ENCODE data around the gene KCNH3.

The KCNH3 gene

DNA sequence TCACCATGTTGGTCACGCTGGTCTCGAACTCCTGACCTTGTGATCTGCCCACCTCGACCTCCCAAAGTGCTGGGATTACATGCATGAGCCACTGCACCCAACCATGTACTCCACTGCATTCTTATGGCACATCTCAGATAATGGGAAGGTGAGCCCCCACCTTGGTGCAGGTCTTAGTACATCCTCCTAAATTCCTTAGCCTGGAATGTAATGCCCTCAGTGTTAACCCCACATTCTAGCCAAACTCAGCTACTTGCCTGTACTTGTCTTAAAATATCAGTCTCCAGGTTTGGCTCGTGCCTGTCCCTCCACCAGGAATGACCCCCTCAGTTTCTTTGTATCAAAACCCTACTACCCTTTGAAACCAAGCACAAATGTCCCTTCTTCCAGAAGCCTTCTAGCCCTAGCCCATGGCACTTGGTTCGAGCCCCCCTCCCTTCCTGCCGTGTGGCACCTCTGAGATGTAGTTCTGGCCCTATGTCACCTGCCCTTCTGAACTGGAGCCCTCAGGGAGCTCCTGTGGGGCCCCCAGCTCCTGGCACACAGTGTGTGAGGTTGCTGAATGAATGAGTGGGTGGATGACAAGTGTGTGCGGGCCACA, 8.4 kb downstream of the KCNH3 start:
- DNase-seq (ENCODE audit: low read depth in 2 of 2) = no peak

DNA sequence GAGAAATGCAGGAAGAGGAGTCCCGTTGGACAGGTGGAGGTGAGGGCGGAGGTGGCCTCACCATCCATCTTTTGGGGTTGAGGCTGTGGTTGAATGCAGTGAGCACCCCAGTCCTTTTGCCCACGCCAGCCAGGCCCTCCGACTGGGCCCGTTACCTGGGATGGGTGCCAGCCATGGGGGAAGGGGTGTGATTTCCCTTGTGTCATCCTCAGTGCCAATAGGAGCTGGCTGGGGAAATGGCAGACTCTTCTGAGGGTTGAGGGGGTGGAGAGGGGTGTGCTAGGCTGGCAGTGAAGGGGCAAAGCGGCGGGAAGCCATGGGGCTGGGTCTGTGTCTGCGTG, 9.6 kb downstream of the KCNH3 start:
- DNase-seq (ENCODE audit: low read depth in 2 of 2) = no peak

DNA sequence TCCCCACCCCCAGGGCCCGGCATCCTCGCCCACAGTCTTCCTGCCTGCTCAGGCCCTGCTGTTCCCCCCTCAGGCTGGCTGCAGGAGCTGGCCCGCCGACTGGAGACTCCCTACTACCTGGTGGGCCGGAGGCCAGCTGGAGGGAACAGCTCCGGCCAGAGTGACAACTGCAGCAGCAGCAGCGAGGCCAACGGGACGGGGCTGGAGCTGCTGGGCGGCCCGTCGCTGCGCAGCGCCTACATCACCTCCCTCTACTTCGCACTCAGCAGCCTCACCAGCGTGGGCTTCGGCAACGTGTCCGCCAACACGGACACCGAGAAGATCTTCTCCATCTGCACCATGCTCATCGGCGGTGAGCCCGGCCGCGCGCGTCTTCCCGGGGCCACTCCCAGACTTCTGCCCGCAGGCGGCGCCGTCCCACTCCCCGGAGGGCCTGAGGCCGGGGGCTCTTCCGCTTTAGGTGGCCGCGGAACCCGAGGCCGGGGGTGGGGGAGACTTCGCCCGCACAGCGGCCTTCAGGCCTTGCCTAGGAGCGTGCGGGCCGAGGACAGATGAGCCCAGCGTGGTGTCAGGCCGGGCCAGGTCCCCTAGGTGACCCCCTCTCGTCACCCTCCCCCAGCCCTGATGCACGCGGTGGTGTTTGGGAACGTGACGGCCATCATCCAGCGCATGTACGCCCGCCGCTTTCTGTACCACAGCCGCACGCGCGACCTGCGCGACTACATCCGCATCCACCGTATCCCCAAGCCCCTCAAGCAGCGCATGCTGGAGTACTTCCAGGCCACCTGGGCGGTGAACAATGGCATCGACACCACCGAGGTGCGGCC, 10.2 kb downstream of the KCNH3 start:
- DNase-seq (ENCODE audit: low read depth in 2 of 2) = no peak

DNA sequence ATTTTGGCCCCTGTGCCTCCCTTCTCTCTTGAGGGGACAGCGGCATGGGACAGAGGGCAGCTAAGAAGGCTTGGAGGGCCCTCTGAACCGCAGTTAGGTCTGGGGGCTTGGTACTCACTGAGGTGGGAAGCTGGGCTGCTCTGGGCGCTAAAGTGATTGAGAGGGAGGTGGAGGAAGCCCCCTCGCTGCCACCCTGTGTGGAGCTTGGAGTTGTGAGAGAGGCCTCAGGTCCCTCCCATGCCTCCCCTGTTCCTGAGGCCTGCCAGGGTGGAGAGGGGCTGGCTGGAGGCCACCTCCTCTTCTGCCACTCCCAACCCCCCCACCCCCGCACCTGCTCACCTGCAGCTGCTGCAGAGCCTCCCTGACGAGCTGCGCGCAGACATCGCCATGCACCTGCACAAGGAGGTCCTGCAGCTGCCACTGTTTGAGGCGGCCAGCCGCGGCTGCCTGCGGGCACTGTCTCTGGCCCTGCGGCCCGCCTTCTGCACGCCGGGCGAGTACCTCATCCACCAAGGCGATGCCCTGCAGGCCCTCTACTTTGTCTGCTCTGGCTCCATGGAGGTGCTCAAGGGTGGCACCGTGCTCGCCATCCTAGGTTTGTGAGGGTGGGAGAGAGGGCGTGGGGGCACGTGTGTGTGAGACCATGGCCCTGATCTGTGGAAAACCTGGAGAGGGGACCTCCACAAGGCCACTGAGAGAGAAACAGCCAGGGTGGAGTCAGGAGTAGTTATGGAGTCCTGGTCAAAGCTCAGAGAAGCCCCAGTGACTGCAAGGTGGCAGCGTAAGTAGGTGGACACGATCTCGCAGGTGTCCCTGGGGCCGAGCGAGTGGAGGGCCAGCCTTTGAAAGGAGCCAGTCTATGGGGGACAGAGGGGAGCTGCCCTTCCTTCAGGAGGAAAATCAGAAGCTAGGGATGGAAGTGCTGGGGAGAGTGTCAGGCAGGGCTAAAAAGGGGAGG, 11.2 kb downstream of the KCNH3 start:
- DNase-seq (ENCODE audit: low read depth in 2 of 2) = no peak

DNA sequence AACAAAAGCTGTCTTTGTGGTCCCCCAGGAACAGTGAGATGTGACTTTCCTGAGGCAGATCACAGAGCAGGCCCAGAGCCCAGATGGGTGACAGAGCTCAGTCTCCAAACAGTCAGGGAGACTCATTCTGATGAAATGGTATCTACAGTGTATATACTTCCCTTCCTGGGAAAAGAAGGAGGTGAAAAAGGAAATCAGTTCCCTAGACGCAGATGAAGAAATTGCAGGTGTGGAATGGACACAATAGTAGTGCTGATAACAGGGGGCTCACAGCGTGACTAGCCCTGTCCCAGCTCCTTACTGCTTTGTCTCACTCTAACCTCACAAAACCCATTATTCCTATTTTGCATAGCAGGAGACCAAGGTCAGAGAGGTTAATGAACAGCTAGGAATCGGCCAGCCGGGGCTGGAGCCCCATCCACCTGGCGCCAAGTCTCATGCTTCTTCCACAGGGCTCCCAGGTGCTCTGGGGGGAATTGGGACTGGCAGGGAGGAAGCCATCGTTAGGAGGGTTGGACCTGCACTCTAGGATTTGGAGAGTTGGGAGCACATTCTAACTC, 11.9 kb downstream of the KCNH3 start:
- no peak for DNase-seq (ENCODE audit: low read depth in 2 of 2)

DNA sequence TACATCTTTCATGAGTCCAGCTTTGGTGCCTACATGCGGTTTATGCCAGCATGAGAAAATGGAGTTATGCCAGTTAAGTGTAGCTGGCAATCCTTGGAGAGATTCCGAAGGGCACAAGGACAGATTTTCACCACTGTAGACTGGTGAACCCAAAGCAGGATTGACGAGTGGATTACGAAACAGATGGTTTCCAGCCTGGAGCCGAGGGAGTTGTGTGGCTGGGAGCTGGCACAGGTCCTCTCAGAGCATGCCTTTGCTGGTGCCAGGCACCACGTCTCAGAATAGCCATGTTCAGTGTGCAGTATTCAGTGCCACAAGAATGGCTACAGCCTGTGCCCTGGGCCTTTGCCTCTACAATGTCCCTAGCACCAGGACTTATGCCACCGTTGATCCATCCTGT, 13.2 kb downstream of the KCNH3 start:
- DNase-seq (ENCODE audit: low read depth in 2 of 2) = no peak

DNA sequence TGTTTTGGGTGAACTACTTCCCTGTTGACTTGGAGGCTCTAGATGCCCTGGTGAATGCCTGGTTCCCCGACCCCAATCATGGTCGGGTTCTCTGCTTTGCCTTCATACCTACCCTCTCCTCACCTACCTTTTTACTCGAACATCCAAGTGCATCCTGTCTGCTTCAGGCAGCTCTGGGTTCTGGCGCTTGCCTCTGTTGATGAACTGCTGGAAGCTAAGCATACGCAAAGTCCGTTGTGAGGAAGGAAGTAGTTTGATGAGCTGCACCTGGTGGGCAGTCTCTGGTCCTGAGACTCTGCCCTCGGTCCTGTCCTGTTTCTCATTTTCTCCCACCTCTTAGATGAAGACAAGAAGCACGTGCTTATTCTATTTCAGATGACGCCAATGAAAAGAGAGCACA, 13.6 kb downstream of the KCNH3 start:
- DNase-seq (ENCODE audit: low read depth in 2 of 2) = no peak

DNA sequence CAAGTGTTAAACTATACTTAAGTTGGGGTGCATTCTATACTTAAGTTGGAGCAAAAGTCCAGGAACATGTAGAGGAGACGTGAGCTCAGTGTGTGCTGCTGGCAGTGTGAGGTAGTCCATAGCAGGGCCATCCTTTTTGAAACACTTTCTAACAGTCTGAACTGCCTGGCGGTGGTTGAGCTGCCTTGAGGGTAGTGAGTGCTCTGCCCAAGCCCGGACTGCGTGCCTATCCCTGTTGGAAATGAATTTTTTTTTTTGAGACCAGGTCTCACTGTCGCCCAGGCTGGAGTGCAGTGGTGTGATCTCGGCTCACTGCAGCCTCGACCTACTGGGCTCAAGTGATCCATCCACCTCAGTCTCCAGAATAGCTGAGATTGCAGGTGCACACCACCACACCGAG, 14.1 kb downstream of the KCNH3 start:
- DNase-seq (ENCODE audit: low read depth in 2 of 2) = no peak

DNA sequence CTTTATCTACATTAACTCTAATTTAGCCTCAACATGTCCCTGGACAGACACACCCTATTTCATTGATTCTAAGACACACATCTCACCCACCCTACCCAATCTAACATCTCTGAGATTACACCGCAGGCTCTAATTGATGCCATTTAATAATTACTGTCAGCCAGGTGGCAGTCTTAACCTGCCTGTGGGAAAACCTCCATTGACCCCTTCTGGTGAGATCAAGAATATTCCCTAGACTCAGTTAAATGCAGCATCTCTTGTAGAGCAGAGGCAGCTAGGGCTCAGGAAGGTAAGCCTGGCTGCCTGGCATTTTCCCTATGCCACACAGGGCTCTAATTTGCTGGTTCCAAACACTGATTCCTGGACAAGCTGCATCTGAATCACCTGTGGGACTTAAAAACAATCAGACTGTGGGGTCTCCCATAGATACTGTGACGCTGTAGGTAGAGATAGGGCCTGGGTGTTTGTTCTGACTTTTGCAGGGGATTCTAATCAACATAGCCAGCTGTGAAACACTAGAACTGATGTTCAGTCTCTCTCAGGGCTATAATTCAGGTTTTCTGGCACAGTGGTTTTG, 14.8 kb downstream of the KCNH3 start:
- no peak for DNase-seq (ENCODE audit: low read depth in 2 of 2)

DNA sequence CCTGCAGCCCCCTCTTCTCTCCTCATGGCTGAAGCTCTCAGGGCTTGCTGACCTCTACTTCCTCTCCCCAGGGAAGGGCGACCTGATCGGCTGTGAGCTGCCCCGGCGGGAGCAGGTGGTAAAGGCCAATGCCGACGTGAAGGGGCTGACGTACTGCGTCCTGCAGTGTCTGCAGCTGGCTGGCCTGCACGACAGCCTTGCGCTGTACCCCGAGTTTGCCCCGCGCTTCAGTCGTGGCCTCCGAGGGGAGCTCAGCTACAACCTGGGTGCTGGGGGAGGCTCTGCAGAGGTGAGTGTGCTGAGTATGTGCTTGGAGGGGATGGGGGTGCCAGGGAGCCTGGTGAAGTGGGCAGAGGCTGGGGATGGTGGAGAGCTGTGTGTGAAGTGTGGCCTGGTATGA, 15.4 kb downstream of the KCNH3 start:
- no peak for DNase-seq (ENCODE audit: low read depth in 2 of 2)

DNA sequence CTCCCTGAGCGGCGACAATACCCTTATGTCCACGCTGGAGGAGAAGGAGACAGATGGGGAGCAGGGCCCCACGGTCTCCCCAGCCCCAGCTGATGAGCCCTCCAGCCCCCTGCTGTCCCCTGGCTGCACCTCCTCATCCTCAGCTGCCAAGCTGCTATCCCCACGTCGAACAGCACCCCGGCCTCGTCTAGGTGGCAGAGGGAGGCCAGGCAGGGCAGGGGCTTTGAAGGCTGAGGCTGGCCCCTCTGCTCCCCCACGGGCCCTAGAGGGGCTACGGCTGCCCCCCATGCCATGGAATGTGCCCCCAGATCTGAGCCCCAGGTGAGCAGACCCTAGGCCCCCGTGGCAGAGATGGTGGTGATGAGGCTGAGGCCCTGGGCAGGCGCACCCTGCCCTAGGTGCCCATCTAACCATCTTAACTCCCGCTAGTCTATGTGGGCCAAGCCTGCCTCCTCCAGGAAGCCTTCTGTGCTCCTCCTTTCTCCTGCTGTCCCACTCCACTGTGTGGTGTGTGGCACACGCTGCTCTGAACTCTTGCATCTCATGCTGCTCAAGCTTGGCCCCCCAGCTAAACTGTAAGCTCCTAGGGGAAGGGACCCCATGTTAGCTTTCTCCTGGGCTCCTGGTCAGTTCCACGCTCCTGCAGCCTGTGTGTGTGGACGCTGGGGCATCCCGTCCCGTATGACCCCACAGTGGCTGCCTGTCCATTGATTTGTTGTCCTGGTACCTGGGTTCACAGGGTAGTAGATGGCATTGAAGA, 17.0 kb downstream of the KCNH3 start:
- no peak for DNase-seq (ENCODE audit: low read depth in 2 of 2)

DNA sequence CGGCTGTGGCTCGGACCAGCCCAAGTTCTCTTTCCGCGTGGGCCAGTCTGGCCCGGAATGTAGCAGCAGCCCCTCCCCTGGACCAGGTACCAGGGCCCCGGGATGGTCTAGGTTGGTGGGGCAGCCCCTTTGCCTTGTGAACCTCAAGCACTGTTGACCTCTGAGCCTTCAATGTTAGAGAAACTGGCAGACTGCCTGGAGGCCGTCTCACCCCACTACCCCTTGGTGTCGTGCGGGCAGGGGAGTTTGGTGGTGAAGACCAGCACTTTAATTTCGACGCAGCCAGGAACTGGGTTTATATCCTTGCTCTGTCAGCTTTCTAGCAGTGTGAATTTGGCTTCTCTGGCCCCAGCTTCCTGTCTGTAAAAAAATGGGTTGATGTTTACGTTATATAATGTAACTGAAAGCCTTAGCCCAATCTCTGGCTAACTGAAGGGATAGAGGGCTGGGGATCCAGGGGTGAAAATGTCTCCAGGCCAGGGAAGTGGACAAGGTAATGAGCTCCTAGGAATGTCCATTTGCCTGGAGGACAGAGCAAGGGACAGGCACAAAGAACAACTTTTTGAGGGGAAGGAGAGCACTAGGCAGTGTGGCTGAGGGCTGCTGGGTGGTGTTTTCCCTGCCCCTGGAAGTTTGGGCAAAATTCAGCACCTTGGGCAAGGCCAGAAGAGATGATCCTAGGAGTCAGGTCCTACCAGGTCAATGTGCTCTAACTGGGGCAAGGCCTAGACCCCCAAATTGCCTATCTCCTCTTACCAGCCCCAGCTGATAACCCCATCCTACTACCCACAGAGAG, 17.8 kb downstream of the KCNH3 start:
- DNase-seq (ENCODE audit: low read depth in 2 of 2) = no peak

DNA sequence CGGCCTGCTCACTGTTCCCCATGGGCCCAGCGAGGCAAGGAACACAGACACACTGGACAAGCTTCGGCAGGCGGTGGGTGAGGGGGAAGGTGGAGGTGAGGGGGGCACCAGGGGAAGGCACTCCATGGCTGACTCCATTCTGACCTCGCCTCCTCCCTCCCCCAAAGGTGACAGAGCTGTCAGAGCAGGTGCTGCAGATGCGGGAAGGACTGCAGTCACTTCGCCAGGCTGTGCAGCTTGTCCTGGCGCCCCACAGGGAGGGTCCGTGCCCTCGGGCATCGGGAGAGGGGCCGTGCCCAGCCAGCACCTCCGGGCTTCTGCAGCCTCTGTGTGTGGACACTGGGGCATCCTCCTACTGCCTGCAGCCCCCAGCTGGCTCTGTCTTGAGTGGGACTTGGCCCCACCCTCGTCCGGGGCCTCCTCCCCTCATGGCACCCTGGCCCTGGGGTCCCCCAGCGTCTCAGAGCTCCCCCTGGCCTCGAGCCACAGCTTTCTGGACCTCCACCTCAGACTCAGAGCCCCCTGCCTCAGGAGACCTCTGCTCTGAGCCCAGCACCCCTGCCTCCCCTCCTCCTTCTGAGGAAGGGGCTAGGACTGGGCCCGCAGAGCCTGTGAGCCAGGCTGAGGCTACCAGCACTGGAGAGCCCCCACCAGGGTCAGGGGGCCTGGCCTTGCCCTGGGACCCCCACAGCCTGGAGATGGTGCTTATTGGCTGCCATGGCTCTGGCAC, 18.5 kb downstream of the KCNH3 start:
- DNase-seq (ENCODE audit: low read depth in 2 of 2) = no peak

DNA sequence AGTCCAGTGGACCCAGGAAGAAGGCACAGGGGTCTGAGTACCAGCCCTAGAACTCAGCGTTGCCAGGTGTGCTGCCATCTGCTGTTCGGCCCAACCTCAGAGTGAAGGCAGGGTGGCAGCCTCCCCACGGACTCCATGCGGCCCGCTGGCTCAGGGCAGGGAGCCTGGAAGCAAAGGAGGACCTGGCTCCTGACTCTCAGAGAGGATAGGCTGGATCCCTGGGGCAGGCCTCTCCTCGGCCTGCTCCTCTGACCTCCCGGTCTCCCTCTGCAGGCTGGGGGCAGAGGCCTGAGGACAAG, 19.0 kb downstream of the KCNH3 start:
- DNase-seq (ENCODE audit: low read depth in 2 of 2) = no peak

DNA sequence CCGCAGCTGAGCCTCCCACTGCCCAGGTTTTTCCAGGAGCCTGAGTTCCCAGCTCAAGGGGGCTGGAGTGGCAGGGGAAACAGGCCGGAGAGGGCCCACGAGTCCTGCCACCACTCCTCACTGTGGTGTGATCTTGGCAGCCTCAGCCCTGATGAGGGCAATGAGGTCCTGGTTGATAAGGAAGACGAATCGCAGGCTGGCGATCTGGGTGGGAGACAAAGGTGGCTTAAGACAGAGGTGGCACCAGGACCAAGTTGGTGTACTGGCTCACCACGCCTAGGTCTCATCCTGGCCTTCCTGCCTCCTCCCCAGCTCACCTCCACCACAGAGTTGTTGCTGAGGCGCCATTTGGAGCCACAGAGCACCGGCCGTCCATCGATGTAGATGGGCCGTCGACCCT, 19.7 kb downstream of the KCNH3 start:
- DNase-seq (ENCODE audit: low read depth in 2 of 2) = no peak

DNA sequence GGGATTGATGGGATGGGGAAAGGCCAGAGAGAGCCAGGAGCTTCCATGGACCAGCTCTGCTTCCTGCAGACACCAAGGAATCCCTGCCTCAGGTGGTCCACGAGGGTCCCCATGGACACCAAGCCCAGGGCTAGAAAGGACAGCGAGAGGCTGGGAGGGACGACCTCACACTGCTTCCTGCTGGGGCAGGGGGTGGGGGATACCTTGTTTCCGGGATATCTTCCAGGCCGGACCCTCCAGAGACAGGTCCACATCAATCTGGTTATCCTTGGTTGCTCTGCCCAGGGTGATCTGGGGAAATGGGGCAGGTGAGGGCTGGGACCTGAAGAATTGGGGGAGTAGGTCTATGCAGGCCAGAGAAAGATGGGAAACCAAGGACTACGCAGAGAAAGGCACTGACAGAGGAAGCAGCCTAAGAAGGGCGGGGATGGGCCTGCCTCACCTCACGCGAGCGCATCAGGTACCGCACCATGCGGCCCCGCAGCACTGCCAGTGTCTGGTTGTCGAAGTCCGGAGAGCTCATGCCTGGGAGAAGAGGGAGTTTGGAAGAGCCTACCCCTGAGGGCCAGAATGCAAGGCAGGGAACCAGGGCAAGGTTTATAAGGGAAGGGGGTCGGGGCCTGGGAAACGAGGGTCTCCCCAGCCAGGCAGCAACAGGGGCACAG, 20.3 kb downstream of the KCNH3 start:
- no peak for DNase-seq (ENCODE audit: low read depth in 2 of 2)

DNA sequence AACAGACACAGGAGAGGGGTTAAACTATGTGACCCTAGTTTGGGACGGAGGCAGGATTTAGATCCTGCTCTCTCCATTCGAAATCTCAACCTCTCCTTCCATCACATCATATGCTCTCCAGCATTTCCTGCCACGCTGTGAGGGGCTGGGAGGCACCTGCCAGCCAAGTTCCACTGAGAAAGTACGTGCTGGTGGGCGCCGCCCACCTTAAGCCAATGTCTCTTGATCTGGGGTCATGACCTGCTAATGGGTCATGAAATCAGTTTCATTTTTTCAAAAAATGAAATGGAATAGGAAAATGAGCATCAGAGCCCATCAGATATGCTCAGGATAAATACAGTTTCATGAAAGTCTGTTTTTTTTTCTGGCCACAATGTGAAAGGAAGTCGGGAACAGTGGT, 21.9 kb downstream of the KCNH3 start:
- no peak for DNase-seq (ENCODE audit: low read depth in 2 of 2)

DNA sequence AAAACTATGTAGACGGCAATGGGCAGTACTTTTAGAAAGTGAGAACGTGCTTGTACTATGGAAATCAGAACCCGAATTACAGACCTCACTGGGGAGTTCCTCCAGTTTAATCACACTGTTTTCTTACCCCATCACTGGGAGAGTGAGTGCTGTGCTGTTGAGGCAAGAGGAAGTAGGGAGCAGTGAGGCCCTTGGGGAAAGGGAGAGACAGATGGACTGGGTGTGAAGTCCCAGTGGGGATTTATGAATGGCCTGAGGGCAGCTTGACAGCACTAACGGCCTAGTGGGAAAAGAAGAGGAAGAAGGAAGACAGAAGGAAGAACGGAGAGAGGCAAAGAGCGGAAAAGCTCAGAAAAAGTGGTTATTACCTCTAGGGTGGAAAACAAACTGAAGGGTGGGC, 23.4 kb downstream of the KCNH3 start:
- no peak for DNase-seq (ENCODE audit: low read depth in 2 of 2)

DNA sequence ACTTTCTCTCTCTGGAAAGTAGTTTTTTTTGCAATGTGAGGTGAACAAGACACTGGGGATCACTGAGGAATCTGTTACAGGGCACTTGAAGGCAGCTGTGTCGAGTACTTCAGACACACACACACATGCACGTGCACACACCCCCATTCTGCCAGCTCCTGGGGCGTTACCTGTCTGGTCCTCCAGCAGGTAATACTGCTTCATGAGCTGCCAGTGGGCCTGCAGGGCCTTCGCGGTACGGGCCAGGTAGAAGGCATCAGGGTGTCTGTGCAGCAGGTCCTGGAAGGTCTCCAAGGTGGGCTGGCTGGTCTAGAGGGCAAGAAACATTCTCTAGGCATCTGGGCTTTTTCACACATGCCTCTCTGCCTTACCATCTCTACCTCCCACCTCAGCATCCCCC, 24.0 kb downstream of the KCNH3 start:
- DNase-seq (ENCODE audit: low read depth in 2 of 2) = no peak

Data from stimulated activated CD4-positive, alpha-beta T cell treated with anti-CD3 and anti-CD28 coated beads, Interleukin-1b, Interleukin-23, amount 100 ng/mL, for 4 hours (primary cell).